Glomerular endothelial cell (primary cell): ENCODE data around the gene THOC1. TPM values are rescaled to one million over a fixed set of nuclear protein-coding genes. Genes with fewer than 3 reads are reported as not detected.

Experiments used
- DNase-seq: peaks from one replicate; pipeline ENCODE4 v3.0.0-alpha.2; 2011; ENCODE audit warnings: low read depth, low spot score; ENCODE audit errors: extremely low read depth
- total RNA-seq: library from RNA; depleted of rRNA; stranded (reverse); fragments of >200 nt; gene quantifications from 2 replicates; pipeline ENCODE4 v1.2.3, GENCODE V29; 2015

The THOC1 gene
- total RNA-seq, 1 donor from 2014 or later = 39.4 TPM

DNA sequence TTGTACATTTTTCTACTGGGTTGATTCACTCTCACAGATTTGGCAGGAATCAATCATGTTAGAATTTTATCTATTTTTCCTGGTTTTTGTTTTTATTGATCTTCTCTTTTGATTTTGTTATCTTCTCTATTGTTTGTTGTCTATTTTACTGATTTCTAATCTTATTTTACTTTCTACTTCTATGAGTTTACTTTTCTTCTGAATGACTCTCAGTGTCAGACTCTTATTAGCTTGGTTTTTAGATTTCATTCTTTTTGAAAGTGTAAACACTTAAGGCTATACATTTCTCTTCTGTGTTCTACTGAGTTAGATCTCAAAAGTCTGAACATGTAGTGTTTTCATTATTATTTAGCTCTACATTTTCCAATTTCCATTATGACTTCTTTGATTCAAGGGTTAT lies 47.1 kb downstream of the THOC1 start:
- no peak for DNase-seq

GRCh38 chr18:217532-218336 lies 50.1 kb downstream of the THOC1 start:
- no peak for DNase-seq

DNA sequence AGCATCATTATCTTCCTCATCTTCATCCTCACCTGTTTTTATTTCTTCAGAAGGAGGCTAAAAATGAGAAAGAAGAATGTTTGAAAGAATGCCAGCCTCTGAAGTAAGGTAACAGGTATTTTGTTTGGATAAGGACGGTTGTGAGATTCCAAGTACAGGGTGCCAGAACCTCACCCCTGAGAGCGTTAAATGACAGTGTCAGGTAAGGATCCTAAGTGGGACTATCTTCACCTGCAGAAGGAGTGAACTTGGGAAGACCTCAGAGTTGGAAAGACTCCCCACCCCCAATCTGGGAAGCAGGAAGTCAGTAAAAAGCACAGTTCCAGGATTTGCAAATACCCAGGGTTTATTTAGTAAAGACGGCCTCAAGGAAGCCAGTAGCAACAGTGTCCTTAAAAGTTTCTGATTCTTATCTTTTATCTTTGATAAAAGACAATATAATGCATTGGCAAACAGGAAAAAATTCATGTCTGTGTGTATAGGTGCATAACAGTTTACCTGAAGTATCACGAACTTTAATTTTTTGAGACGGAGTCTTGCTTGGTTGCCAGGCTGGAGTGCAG lies 52.3 kb downstream of the THOC1 start:
- no peak for DNase-seq

DNA sequence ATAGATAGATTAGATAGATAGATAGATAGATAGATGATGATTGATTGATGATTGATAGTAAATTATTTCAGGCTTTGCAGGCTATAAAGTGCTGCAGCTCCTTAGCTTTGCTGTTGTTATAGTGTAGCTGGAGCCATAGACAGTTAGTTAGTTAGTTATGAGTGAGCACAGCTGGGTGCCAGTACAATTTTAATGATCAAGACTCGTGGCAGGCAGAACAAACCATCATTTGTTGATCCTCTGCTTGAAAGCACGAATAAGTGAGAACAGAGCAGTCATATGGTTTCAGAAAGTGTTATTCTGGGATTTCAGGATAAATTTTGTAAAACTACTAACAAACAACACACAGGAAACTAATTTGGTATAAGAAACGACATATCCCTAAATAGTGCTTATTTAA lies 53.9 kb downstream of the THOC1 start:
- no peak for DNase-seq

GRCh38 chr18:213505-213904 lies 54.3 kb downstream of the THOC1 start:
- DNase-seq = no peak

DNA sequence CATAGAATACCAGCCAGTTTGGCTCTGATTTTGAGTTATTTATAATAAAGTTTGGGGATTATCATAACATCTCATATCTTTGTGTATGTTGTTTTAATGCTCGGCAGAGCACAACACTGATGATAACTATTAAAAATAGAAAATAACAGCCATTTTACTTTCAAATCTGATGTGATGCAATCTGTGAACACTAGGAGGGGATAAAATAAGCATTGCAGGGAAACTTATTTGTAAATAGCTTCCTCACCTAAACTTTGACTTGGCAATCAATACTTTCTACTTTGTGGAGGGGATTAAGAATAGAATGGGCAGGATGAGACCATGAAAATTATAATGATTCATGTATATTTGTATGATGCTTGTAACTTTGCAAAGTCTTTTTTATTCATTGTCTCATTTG lies 55.1 kb downstream of the THOC1 start:
- DNase-seq = no peak

- DNase-seq = peak; percentile 9
These were observed 56.3 kb downstream of the THOC1 start for GRCh38 chr18:211582-211981.

- no peak for DNase-seq
These were observed 57.1 kb downstream of the THOC1 start for GRCh38 chr18:210733-211132.

- DNase-seq = no peak
These were observed 57.8 kb downstream of the THOC1 start for GRCh38 chr18:210075-210474.

GRCh38 chr18:199768-200167 lies 68.1 kb downstream of the THOC1 start:
- DNase-seq = no peak

DNA sequence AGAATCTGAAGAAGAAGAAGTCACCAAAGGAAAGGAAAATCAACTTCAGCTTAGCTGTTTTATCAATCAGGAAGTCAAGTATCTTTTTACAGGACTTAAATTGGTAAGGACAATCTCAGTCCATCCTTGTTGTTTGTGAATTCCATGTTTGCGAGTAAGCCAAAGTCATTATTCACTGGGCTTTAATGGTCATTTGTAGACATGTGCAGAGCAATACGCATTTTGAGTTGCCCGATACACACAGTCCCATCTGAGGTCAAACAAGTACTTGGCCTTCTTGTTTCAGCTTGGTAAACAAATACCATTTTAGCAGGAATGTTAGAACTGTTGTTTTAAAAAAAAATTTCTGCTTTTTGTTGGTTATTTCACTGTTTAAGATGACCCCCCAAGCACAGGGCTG lies 68.6 kb downstream of the THOC1 start:
- DNase-seq = no peak

DNA sequence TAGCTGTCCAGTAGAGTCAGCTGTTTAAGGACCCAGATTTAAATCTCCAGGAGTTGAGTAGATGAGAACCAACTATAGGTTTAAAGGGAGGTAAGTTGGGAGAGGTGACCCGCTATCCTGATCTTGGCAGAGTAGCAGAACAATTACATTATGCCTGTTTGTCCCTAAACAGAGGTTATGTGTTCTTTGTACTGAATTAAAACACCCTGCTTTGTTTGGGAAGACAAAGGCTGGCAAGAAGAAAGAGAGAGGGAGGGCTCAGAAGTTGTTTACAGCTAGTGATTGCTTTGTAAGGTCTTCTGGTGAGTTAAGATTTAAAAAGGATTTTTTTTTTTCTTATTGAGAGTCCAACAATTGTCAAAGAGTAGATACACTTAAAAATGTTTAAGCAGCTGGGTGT lies 72.2 kb downstream of the THOC1 start:
- DNase-seq = no peak

DNA sequence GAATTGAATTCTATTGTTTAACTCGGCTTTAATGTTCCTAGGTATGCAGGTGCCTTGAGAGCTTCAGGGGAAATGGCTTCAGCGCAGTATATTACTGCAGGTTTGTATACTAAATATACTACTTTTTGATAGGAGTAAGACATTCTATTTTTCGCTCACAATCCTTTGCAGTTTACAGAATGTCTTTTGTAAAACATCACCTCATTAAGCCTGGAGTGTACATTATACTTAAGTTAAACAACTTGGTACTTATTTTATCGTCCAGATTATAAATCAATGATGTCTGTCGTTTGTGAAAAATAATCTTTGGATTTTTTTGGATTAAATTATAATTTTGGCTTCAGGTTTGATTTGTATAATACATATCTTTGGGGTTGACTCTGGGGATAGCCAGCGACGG lies 75.0 kb downstream of the THOC1 start:
- no peak for DNase-seq

GRCh38 chr18:191725-192124 lies 76.1 kb downstream of the THOC1 start:
- DNase-seq = no peak

DNA sequence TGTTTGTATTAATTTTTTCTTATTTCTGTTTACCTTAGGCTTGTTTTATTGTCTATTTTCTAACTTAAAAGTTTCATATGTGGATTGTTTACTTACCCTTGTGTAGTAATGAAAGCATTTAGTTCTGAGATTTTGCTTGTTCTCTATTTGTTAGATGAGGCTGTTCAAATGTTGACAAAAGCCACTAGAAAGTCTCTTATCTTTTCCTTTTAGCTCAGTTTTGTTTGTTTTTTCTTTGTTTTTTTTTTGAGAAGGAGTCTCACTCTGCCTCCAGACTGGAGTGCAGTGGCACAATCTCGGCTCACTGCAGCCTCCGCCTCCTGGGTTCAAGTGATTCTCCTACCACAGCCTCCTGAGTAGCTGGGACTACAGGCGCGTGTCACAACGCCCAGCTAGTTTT lies 78.6 kb downstream of the THOC1 start:
- no peak for DNase-seq

- DNase-seq = no peak
These were observed 84.1 kb downstream of the THOC1 start for GRCh38 chr18:183769-184168.

DNA sequence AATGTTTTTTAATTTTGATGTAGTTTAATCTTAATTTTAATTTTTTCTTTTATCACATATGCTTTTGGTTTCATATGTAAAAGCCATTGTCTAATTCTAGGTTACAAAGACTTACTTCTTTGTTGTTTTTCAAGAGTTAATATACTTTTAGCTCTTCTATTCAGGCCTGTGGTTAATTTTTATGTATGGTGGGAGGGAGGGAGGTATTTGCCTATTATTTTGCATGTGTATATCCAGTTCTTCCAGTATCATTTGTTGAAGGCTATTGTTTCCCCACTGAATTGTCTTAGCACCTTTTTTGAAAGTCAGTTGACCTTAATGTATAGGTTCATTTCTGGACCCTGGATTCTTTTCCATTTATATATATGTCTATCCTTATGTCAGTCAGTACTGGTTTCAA lies 86.1 kb downstream of the THOC1 start:
- no peak for DNase-seq

DNA sequence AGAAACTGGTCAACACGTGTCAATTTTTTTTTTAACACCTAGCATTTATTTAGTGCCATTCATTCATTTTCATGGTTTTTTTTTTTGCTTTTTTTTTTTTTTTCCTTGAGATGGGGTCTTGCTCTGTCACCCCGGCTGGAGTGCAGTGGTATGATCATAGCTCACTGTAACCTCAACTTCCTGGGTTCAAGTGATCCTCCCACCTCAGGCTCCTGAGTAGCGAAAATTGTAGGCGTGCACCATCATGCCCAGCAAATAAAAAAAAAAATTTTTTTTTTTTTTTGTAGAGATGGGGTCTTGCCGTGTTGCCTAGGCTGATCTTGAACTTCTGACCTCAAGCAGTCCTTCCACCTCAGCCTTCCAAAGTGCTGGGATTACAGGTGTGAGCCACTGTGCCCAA lies 88.3 kb downstream of the THOC1 start:
- DNase-seq = no peak

DNA sequence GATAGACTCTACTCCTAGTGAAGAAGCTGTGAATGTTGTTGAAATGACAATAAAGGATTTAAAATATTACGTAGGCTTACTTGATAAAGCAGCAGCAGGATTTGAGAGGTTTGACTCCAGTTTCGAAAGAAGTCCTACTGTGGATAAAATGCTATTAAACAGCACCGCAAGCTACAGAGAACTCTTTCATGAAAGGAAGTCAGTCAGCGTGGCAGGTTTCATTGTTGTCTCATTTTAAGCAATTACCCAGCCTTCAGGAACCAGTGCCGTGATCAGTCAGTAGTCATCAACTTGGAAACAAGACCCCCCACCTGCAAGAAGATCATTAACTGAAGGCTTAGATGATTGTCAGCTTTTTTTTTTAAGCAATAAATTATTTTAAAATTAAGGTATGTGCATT lies 95.5 kb downstream of the THOC1 start:
- no peak for DNase-seq
